CD14-positive monocyte (primary cell): ENCODE data around the gene KCNE3. TPM values are rescaled to one million over a fixed set of nuclear protein-coding genes. Genes with fewer than 3 reads are reported as not detected.

ENCODE experiments used
- DNase-seq, 3 donors: peaks; one replicate each; pipeline ENCODE4 v3.0.0-alpha.2; 2011 to 2022
- H2AFZ ChIP-seq: 2 replicates; pipeline ENCODE4 v1.6.0; 2012; ENCODE audit warnings: mild to moderate bottlenecking, low read depth, low read length, inconsistent platforms; ENCODE audit not compliant: insufficient read depth, poor library complexity, severe bottlenecking
- H3K27ac ChIP-seq, 2 donors: 1 replicate in 1 of 2; 2 replicates in 1 of 2; pipeline ENCODE4 v1.5.1; 2012 to 2013; ENCODE audit warnings: low read length in 2 of 2, control low read depth in 1 of 2, inconsistent platforms in 1 of 2, low read depth in 1 of 2, mild to moderate bottlenecking in 1 of 2
- H3K27me3 ChIP-seq, 2 donors: one replicate each; pipeline versions ENCODE4 v1.6.0 to v1.6.1; 2011 to 2013; ENCODE audit warnings: low read length in 2 of 2; ENCODE audit not compliant: control insufficient read depth in 2 of 2, insufficient read depth in 2 of 2
- H3K36me3 ChIP-seq, 2 donors: replicated peaks in 1 of 2; 1 replicate in 1 of 2; 2 replicates in 1 of 2; pipeline versions ENCODE4 v1.5.1 to v1.6.1; 2012 to 2013; ENCODE audit warnings: low read length in 2 of 2, control low read depth in 1 of 2, inconsistent platforms in 1 of 2, mild to moderate bottlenecking in 1 of 2; ENCODE audit not compliant: insufficient read depth in 2 of 2, control insufficient read depth in 1 of 2
- H3K4me1 ChIP-seq, 2 donors: 1 replicate in 1 of 2; 2 replicates in 1 of 2; pipeline versions ENCODE4 v1.5.1 to v1.6.1; 2012 to 2013; ENCODE audit warnings: low read length in 2 of 2, control low read depth in 1 of 2, inconsistent platforms in 1 of 2, mild to moderate bottlenecking in 1 of 2, moderate library complexity in 1 of 2; ENCODE audit not compliant: insufficient read depth in 2 of 2, control insufficient read depth in 1 of 2
- H3K4me2 ChIP-seq: replicated peaks from 2 replicates; pipeline ENCODE3; 2012; ENCODE audit warnings: low read length, moderate library complexity, mild to moderate bottlenecking; ENCODE audit not compliant: poor library complexity, severe bottlenecking; ENCODE audit errors: extremely low read depth
- H3K4me3 ChIP-seq, 3 experiments: fragments of 200-600 bp in 1 of 3; sonication (generic) in 1 of 3; replicated peaks in 1 of 3; 1 replicate in 2 of 3; 2 replicates in 1 of 3; pipeline ENCODE4 v1.5.1; 2011 to 2013; ENCODE audit warnings: low read length in 3 of 3, mild to moderate bottlenecking in 3 of 3, control low read depth in 2 of 3, low read depth in 2 of 3, inconsistent platforms in 1 of 3, moderate library complexity in 1 of 3
- H3K79me2 ChIP-seq: 2 replicates; pipeline ENCODE4 v1.6.0; 2012; ENCODE audit warnings: mild to moderate bottlenecking, control low read depth, inconsistent platforms, low read length, moderate library complexity; ENCODE audit not compliant: insufficient read depth
- H3K9ac ChIP-seq: 2 replicates; pipeline ENCODE4 v1.6.0; 2017; ENCODE audit warnings: low read length, mild to moderate bottlenecking; ENCODE audit not compliant: insufficient read depth, poor library complexity, severe bottlenecking
- H3K9me3 ChIP-seq, 2 donors: replicated peaks in 1 of 2; 1 replicate in 1 of 2; 2 replicates in 1 of 2; pipeline versions ENCODE4 v1.5.1 to v1.6.1; 2012 to 2013; ENCODE audit warnings: low read length in 2 of 2, control low read depth in 1 of 2; ENCODE audit not compliant: control insufficient read depth in 1 of 2, insufficient read depth in 1 of 2
- H4K20me1 ChIP-seq: 2 replicates; pipeline ENCODE4 v1.6.0; 2012; ENCODE audit warnings: mild to moderate bottlenecking, low read length, control low read depth, moderate library complexity; ENCODE audit not compliant: insufficient read depth
- H3K27ac Mint-ChIP-seq, 7 donors: one replicate each; pipeline ENCODE4 v1.8.0; 2020; ENCODE audit warnings: mild to moderate bottlenecking in 7 of 7, mixed read lengths in 7 of 7, moderate library complexity in 6 of 7, inconsistent platforms in 2 of 7
- H3K27me3 Mint-ChIP-seq, 3 donors: one replicate each; pipeline ENCODE4 v1.8.0; 2021 to 2022; ENCODE audit warnings: low read depth in 3 of 3, mild to moderate bottlenecking in 3 of 3, mixed read lengths in 3 of 3, moderate library complexity in 3 of 3, inconsistent platforms in 1 of 3
- H3K36me3 Mint-ChIP-seq, 2 donors: one replicate each; pipeline ENCODE4 v1.8.0; 2020; ENCODE audit warnings: mixed read lengths in 2 of 2, inconsistent platforms in 1 of 2, mild to moderate bottlenecking in 1 of 2
- H3K4me1 Mint-ChIP-seq: one replicate; pipeline ENCODE4 v1.8.0; 2020; ENCODE audit warnings: mild to moderate bottlenecking, mixed read lengths
- H3K4me3 Mint-ChIP-seq, 2 donors: one replicate each; pipeline ENCODE4 v1.8.0; 2020; ENCODE audit warnings: mild to moderate bottlenecking in 2 of 2, mixed read lengths in 2 of 2, moderate library complexity in 1 of 2
- H3K9me3 Mint-ChIP-seq, 7 donors: one replicate each; pipeline ENCODE4 v1.8.0; 2020 to 2022; ENCODE audit warnings: mixed read lengths in 7 of 7, mild to moderate bottlenecking in 6 of 7, moderate library complexity in 6 of 7, inconsistent platforms in 2 of 7
- CTCF ChIP-seq: fragments of 200-600 bp; IDR thresholded peaks from one replicate; pipeline ENCODE4 v1.8.0; 2022; ENCODE audit warnings: antibody characterized with exemption, mild to moderate bottlenecking
- WGBS: methylation state at CpG from one replicate; pipeline ENCODE4 v1.1.5; 2013; ENCODE audit warnings: missing lambda C conversion rate; ENCODE audit not compliant: insufficient coverage; 5-methylcytosine and 5-hydroxymethylcytosine counted together
- intact Hi-C, 2 donors: fragments of 100-400 bp; cut with micrococcal nuclease; formaldehyde crosslinking; loops; one replicate each; pipeline versions ENCODE4 v1.15.0 to v1.15.1; 2023
- polyA plus RNA-seq, 3 donors: library from polyadenylated mRNA; depleted of rRNA in 1 of 3; unstranded in 2 of 3; stranded (reverse) in 1 of 3; fragments of 300-500 nt in 2 of 3; fragments of >200 nt in 1 of 3; fragmentation: Illumina TruSeq in 2 of 3; gene quantifications; 1 replicate in 2 of 3; 2 replicates in 1 of 3; pipeline ENCODE4 v1.2.3, GENCODE V29; 2012 to 2021

KCNE3 gene
- polyA plus RNA-seq, 3 donors = 29.9 to 76.6 (median 41.0) TPM

DNA sequence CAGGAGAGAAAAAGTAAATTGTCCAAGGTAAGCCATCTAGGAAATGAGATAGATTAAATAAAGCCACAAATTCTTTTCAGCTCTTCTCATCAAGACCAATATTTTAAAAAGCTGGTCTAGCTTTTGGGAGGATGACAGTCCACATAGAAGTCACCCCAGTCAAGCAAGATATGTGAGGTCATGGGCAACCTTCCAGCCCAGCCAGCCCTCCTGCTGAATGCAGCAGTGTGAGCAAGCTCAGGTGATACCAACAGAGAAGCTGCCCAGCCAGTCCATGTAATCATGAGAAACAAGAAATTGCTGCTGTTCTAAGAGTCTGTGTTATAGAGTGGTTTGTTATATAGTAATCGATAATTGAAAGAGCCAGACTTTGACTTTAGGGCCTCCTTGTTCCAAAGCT is 28.7 kb downstream of the KCNE3 start:
- H3K9ac ChIP-seq = no peak overlapping the region
- no peaks in the 10 kb centered on the region for H4K20me1 ChIP-seq
- H3K9me3 Mint-ChIP-seq = peaks cover 7 to 13% (median 8%) of the 10 kb centered on the region in 7 donors
- H3K4me3 ChIP-seq = no peak overlapping the region
- H3K36me3 Mint-ChIP-seq = no peaks in the 10 kb centered on the region
- H2AFZ ChIP-seq = no peak overlapping the region
- no peaks in the 10 kb centered on the region for H3K27me3 ChIP-seq
- H3K27ac ChIP-seq = no peak overlapping the region
- no CpG with 5 or more reads among the region's 1 CpG for WGBS
- H3K4me1 ChIP-seq = peaks cover 0 to 4% of the 10 kb centered on the region in 2 donors
- H3K4me2 ChIP-seq = no peak overlapping the region
- no peak overlapping the region for H3K27ac Mint-ChIP-seq
- no peaks in the 10 kb centered on the region for H3K36me3 ChIP-seq
- no peaks in the 10 kb centered on the region for H3K4me1 Mint-ChIP-seq
- no peak overlapping the region for H3K4me3 Mint-ChIP-seq
- peaks cover 4 to 6% of the 10 kb centered on the region in 2 donors for H3K9me3 ChIP-seq
- H3K79me2 ChIP-seq = no peaks in the 10 kb centered on the region
- no peak for TF ChIP-seq CTCF
- no peak for DNase-seq
- intact Hi-C loops = no loop called here
- peaks cover 0 to 4% (median 1%) of the 10 kb centered on the region in 3 donors for H3K27me3 Mint-ChIP-seq

- DNase-seq = no peak
- Mint-ChIP-seq H3K4me3 (no peak overlapping the region), H3K27me3 (peaks cover 0 to 4% (median 1%) of the 10 kb centered on the region in 3 donors), H3K4me1 (no peaks in the 10 kb centered on the region), H3K9me3 (peaks cover 7 to 13% (median 8%) of the 10 kb centered on the region in 7 donors), H3K27ac (no peak overlapping the region), H3K36me3 (no peaks in the 10 kb centered on the region)
- Histone ChIP-seq H3K9ac (no peak overlapping the region), H3K9me3 (peaks cover 4 to 6% of the 10 kb centered on the region in 2 donors), H3K79me2 (no peaks in the 10 kb centered on the region), H2AFZ (no peak overlapping the region), H3K4me2 (no peak overlapping the region), H3K27me3 (no peaks in the 10 kb centered on the region), H3K4me3 (no peak overlapping the region), H3K27ac (no peak overlapping the region), H3K36me3 (no peaks in the 10 kb centered on the region), H3K4me1 (peaks cover 0 to 4% of the 10 kb centered on the region in 2 donors), H4K20me1 (no peaks in the 10 kb centered on the region)
- no peak for TF ChIP-seq CTCF
- intact Hi-C loops = no loop called here
- WGBS = no CpG with 5 or more reads among the region's 1 CpG
Measured at GRCh38 chr11:74437441-74438042, 29.8 kb downstream of the KCNE3 start.
